BE2C (cell line): Measurements from ENCODE around the gene KIR2DL1.
"Not testable (repeated sequence)": the region's sequence is repeated elsewhere in the genome, so short reads cannot be mapped to it uniquely, and the experiment has no call there.

ENCODE experiments used
- DNase-seq: peaks from one replicate; pipeline ENCODE4 v3.0.0-alpha.2; 2020
- H3K27me3 ChIP-seq: fragments of 250-450 bp; sonication (Bioruptor Pico); 2 replicates; pipeline ENCODE4 v1.5.1; 2020; ENCODE audit warnings: mild to moderate bottlenecking
- H3K36me3 ChIP-seq: fragments of 250-450 bp; sonication (Bioruptor Pico); 2 replicates; pipeline ENCODE4 v1.5.1; 2020; ENCODE audit warnings: mild to moderate bottlenecking
- H3K4me1 ChIP-seq: fragments of 250-450 bp; sonication (Bioruptor Pico); 2 replicates; pipeline ENCODE4 v1.5.1; 2020
- H3K4me3 ChIP-seq: 2 replicates; pipeline ENCODE4 v1.5.1; 2011; ENCODE audit warnings: low read depth, low read length
- H3K9me3 ChIP-seq: fragments of 250-450 bp; sonication (Bioruptor Pico); 2 replicates; pipeline ENCODE4 v1.5.1; 2020
- TF ChIP-seq, protein P1 (sequence below): IDR thresholded peaks from 2 replicates; pipeline ENCODE4 v1.5.1; 2012; ENCODE audit warnings: mild to moderate bottlenecking, low read depth, low read length

The KIR2DL1 gene

DNA sequence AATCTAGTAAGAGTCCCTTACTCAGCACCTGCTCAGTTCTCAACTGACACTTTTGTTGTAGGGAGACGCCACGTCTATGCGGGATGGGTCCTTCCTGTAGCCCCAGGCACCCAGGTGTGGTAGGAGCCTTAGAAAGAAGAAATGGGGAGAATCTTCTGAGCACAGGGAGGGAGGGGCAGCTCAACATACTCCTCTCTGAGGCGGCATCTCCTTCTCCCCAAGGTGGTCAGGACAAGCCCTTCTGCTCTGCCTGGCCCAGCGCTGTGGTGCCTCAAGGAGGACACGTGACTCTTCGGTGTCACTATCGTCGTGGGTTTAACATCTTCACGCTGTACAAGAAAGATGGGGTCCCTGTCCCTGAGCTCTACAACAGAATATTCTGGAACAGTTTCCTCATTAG is 35.0 kb downstream of the KIR2DL1 start:
- H3K4me1 ChIP-seq: no peaks in the 10 kb centered on the region
- H3K4me3 ChIP-seq: no peak overlapping the region
- H3K36me3 ChIP-seq: no peaks in the 10 kb centered on the region
- DNase-seq: no peak
- H3K27me3 ChIP-seq: no peaks in the 10 kb centered on the region
- no peaks in the 10 kb centered on the region for H3K9me3 ChIP-seq
- TF ChIP-seq, protein P1, sequence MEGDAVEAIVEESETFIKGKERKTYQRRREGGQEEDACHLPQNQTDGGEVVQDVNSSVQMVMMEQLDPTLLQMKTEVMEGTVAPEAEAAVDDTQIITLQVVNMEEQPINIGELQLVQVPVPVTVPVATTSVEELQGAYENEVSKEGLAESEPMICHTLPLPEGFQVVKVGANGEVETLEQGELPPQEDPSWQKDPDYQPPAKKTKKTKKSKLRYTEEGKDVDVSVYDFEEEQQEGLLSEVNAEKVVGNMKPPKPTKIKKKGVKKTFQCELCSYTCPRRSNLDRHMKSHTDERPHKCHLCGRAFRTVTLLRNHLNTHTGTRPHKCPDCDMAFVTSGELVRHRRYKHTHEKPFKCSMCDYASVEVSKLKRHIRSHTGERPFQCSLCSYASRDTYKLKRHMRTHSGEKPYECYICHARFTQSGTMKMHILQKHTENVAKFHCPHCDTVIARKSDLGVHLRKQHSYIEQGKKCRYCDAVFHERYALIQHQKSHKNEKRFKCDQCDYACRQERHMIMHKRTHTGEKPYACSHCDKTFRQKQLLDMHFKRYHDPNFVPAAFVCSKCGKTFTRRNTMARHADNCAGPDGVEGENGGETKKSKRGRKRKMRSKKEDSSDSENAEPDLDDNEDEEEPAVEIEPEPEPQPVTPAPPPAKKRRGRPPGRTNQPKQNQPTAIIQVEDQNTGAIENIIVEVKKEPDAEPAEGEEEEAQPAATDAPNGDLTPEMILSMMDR: no peak

DNA sequence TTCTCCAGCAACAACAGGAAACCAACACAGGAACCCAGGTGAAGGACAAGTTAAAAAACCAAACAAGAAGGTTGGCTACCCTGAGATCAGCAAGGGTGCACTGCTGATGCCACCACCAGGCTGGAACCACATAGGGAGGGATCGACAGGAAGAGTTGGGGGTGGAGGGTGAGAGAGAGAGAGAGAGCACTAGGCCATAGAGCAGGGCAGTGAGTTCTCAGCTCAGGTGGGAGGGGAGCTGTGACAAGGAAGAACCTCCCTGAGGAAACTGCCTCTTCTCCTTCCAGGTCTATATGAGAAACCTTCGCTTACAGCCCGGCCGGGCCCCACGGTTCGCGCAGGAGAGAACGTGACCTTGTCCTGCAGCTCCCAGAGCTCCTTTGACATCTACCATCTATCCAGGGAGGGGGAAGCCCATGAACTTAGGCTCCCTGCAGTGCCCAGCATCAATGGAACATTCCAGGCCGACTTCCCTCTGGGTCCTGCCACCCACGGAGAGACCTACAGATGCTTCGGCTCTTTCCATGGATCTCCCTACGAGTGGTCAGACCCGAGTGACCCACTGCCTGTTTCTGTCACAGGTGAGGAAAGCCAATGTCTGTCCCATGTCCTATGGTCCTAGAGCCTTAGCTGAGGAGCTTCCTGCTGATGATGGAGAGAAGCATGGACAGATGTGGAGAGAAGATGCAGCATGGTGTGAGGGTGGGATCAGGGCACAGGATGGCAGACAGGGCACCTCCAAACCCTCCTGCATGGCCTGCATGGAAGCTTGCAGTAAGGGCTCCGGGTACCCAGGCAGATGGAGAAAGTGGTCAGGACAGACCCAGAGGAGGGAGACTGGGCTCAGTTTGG is 36.3 kb downstream of the KIR2DL1 start:
- no peak for DNase-seq
- Histone ChIP-seq H3K27me3 (0 out of 2 replicates have a peak, but pooled peaks cover 5% of the 10 kb centered on the region), H3K9me3 (no peaks in the 10 kb centered on the region), H3K36me3 (no peaks in the 10 kb centered on the region), H3K4me3 (no peak overlapping the region), H3K4me1 (no peaks in the 10 kb centered on the region)
- TF ChIP-seq, protein P1: no peak

DNA sequence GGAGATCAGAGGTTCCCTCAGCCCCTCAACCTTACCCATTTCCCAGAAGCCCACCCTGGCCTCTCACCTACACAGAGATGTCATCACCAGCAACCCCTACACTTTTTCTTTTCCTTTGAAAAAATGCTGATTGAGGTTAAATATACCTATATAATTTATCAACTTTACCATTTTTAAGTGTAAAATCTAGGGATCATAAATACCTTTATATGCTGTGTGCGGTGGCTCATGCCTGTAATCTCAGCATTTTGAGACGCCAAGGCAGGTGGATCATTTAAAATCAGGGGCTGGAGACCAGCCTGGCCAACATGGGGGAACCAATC is 36.9 kb downstream of the KIR2DL1 start:
- Histone ChIP-seq H3K4me1 (no peaks in the 10 kb centered on the region), H3K36me3 (no peaks in the 10 kb centered on the region), H3K27me3 (0 out of 2 replicates have a peak, but pooled peaks cover 5% of the 10 kb centered on the region), H3K4me3 (no peak overlapping the region), H3K9me3 (no peaks in the 10 kb centered on the region)
- no peak for DNase-seq
- TF ChIP-seq, protein P1: no peak

DNA sequence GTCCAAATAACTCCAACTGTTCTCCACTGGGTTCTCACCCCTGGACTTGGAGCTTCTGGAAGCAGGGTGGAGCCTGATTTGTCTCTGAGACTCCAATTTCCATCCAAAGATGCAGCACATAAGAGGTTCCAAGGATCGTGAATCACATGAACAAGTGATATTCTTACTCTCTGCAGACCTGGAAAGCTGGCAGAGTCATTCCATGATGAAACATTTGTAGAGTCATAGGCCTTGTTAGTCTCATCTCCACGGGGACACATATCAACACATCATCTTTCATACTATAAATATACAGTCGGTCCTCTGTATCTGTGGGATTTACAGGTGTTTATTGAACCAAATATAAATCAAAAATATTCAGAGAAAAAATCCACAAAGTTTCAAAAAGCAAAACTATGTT is 45.0 kb downstream of the KIR2DL1 start:
- H3K4me3 ChIP-seq, DNase-seq, H3K36me3 ChIP-seq, H3K9me3 ChIP-seq, H3K4me1 ChIP-seq, H3K27me3 ChIP-seq: not testable (repeated sequence)

DNA sequence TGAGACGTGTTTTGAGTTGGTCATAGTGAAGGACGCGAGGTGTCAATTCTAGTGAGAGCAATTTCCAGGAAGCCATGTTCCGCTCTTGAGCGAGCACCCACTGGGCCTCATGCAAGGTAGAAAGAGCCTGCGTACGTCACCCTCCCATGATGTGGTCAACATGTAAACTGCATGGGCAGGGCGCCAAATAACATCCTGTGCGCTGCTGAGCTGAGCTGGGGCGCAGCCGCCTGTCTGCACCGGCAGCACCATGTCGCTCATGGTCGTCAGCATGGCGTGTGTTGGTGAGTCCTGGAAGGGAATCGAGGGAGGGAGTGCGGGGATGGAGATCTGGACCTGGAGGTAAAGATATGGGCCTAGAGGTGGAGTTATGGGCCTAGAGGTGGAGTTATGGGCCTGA is 46.7 kb downstream of the KIR2DL1 start, which contains the start of gene KIR3DL1:
TSS of gene KIR3DL1 (plus strand) at position 218 of the 400 bp plus-strand sequence.
- not testable (repeated sequence) for H3K27me3 ChIP-seq, H3K4me3 ChIP-seq, H3K9me3 ChIP-seq, H3K4me1 ChIP-seq, DNase-seq, H3K36me3 ChIP-seq

DNA sequence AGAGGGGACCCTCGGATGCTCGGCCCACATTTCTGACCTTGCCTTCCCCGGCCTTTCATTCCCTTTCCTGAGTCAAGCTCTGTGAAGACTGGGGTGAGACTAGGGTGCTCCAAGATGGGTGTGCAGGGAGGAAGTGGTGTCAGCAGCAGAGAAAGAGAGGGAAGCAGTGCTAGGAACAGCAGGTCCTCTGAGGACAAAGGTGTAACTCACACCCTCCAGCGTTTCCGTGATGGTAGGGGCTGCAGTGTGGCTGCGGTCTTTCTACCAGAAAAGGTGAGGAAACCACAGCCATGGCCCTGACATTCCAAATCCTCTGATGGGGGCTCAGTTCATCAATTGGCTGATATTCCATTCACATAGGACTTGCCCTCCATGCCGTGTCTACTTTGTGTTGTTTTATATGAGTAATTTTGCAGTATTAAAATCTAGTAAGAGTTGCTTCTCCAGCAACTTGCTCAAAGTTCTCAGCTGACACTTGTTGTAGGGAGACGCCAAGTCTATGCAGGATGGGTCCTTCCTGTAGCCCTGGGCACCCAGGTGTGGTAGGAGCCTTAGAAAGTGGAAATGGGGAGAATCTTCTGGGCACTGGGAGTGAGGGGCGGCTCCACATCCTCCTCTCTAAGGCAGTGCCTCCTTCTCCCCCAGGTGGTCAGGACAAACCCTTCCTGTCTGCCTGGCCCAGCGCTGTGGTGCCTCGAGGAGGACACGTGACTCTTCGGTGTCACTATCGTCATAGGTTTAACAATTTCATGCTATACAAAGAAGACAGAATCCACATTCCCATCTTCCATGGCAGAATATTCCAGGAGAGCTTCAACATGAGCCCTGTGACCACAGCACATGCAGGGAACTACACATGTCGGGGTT is 48.3 kb downstream of the KIR2DL1 start:
- H3K27me3 ChIP-seq: no peaks in the 10 kb centered on the region
- H3K9me3 ChIP-seq: no peaks in the 10 kb centered on the region

DNA sequence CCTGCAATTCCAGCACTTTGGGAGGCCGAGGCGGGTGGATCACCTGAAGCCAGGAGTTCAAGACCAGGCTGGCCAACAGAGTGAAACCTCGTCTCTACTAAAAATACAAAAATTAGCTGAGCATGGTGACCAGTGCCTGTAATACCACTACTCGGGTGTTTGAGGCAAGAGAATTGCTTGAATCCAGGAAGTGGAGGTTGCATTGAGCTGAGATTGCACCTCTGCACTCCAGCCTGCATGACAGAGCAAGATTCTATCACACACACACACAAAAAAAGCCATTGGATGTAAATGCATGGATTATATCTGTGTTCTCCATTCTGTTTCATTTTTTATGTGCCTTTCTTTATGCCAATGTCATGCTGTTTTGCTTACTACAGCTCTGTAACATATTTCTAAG is 54.8 kb downstream of the KIR2DL1 start:
- not testable (repeated sequence) for H3K4me1 ChIP-seq, H3K9me3 ChIP-seq, H3K4me3 ChIP-seq, DNase-seq, H3K36me3 ChIP-seq, H3K27me3 ChIP-seq

More for the DNA sequence above, 48.3 kb downstream of the KIR2DL1 start:
- TF ChIP-seq, protein P1: no peak
- DNase-seq: no peak
- Histone ChIP-seq H3K4me1 (no peaks in the 10 kb centered on the region), H3K36me3 (no peaks in the 10 kb centered on the region), H3K4me3 (no peak overlapping the region)

DNA sequence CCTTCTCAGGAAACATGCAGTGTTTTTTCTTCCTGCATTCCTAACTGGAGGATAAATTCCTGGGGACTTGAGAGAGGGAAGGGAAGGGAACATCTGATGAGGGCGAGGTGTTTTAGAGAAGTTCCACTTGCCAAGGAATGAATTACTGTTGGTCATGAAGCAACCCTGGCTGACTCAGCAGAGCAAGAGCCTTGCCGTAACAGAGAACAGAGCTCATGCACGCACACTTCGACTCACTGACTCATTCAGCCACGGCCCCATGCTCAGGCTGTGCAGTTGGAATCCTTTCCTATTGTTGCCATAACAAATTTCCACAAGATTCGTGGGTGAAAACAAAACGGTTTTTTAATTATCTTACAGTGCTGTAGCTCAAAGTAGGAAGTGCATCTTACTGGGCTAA is 55.7 kb downstream of the KIR2DL1 start:
- H3K4me3 ChIP-seq, DNase-seq, H3K4me1 ChIP-seq, H3K27me3 ChIP-seq, H3K9me3 ChIP-seq, H3K36me3 ChIP-seq: not testable (repeated sequence)

DNA sequence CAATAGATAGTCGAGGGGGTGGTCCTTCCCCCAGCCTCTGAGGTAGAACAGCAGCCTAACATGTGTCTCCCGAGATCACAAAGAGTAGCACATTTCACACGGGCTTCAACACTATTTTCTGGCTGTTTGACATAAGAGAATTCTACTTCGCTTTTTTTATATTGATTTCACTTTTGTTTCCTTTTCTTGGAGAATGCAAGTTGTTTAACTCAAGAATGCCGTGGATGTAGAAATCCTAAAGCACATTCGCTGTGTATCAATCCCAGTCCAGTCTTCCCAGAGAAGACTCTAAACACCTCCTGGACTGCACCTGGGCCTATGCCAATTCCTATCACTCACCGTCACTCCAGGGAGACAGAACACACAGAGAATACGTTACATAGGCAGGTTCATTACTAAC is 58.5 kb downstream of the KIR2DL1 start:
- not testable (repeated sequence) for H3K9me3 ChIP-seq, H3K4me3 ChIP-seq, DNase-seq, H3K4me1 ChIP-seq, H3K27me3 ChIP-seq, H3K36me3 ChIP-seq

DNA sequence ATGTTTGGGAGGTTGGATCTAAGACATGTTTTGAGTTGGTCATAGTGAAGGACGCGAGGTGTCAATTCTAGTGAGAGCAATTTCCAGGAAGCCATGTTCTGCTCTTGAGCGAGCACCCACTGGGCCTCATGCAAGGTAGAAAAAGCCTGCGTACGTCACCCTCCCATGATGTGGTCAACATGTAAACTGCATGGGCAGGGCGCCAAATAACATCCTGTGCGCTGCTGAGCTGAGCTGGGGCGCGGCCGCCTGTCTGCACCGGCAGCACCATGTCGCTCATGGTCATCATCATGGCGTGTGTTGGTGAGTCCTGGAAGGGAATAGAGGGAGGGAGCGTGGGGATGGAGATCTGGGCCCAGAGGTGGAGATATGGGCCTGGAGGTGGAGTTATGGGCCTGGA is 62.9 kb downstream of the KIR2DL1 start, which contains the start of gene KIR2DS4:
TSS of gene KIR2DS4 (plus strand) at position 181 of the 400 bp plus-strand sequence.
- DNase-seq, H3K9me3 ChIP-seq: not testable (repeated sequence)

More for the DNA sequence above, 62.9 kb downstream of the KIR2DL1 start, which contains the start of gene KIR2DS4:
- not testable (repeated sequence) for H3K4me3 ChIP-seq, H3K27me3 ChIP-seq, H3K36me3 ChIP-seq, H3K4me1 ChIP-seq
